22Rv1 (cell line): ENCODE results near the gene TMEM38B.

Experiments used
- ZFX ChIP-seq: fragments of 450-650 bp; IDR thresholded peaks from 2 replicates; pipeline ENCODE4 v1.6.1; 2017; ENCODE audit warnings: antibody characterized with exemption, borderline replicate concordance
- TF ChIP-seq, protein P1 (sequence below): fragments of 450-650 bp; IDR thresholded peaks from 2 replicates; pipeline ENCODE4 v1.5.1; 2017; ENCODE audit warnings: mild to moderate bottlenecking

DNA sequence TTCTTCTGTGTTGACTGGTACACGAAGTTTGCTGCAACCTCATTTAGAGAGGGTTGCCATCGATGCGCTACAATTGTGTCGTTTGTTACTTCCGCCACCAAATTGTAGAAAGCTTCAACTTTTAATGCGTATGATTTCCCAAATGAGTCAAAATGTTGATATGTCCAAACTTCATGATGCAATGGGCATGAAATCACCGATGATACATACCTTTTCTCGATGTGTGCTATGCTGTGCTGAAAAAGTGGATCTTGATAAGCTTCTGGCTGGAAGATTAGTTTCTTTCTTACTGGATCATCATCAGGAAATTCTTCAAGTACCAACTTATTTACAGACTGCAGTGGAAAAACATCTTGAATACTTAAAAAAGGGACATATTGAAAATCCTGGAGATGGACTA is 65.7 kb downstream of the TMEM38B start:
- TF ChIP-seq, protein P1, sequence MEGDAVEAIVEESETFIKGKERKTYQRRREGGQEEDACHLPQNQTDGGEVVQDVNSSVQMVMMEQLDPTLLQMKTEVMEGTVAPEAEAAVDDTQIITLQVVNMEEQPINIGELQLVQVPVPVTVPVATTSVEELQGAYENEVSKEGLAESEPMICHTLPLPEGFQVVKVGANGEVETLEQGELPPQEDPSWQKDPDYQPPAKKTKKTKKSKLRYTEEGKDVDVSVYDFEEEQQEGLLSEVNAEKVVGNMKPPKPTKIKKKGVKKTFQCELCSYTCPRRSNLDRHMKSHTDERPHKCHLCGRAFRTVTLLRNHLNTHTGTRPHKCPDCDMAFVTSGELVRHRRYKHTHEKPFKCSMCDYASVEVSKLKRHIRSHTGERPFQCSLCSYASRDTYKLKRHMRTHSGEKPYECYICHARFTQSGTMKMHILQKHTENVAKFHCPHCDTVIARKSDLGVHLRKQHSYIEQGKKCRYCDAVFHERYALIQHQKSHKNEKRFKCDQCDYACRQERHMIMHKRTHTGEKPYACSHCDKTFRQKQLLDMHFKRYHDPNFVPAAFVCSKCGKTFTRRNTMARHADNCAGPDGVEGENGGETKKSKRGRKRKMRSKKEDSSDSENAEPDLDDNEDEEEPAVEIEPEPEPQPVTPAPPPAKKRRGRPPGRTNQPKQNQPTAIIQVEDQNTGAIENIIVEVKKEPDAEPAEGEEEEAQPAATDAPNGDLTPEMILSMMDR = no peak
- TF ChIP-seq ZFX = no peak
